HG02798 (cell line): ENCODE data around the gene NPY1R.
A peak's percentile ranks its signal among the peaks of the same experiment; 100 is the strongest.

Experiments used
- ATAC-seq: cut with Tn5 transposase; IDR thresholded peaks from one replicate; pipeline ENCODE4 v1.9.1; 2021; ENCODE audit warnings: mild to moderate bottlenecking; ENCODE audit not compliant: unreplicated experiment, poor library complexity

NPY1R gene

GRCh38 chr4:163332526-163333406 is at the start of gene NPY1R:
TSS of gene NPY1R (minus strand) at chr4:163332596. CDS start at chr4:163326554, 6,042 bp downstream.
- ATAC-seq: peak; percentile 87

- ATAC-seq: no peak
These were observed 48.3 kb upstream of the NPY1R start for GRCh38 chr4:163380703-163381102.

- ATAC-seq: no peak
These were observed 46.3 kb upstream of the NPY1R start for GRCh38 chr4:163378661-163379060.

DNA sequence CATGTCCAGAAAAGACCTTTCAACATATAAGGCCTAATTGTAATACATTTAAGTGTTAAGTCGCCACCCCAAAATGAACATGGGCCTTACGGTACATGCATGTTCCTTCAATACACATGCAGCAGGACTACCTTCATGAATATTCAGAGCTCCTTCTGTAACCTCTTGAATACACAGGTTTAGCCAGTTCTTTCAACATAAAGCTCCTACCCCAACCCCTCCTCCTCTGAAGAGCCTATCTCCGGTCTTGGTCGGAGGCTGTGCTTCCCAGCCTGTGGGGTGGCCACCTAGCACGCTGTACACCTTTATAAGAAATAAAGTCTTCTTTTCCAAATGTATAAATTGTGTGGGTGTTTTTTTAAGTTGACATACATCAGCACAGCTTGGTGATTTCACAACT is 39.6 kb upstream of the NPY1R start:
- no peak for ATAC-seq

GRCh38 chr4:163367651-163368050 is 35.3 kb upstream of the NPY1R start:
- ATAC-seq: no peak

GRCh38 chr4:163356104-163356503 is 23.7 kb upstream of the NPY1R start:
- no peak for ATAC-seq

GRCh38 chr4:163353054-163353453 is 20.7 kb upstream of the NPY1R start:
- no peak for ATAC-seq

GRCh38 chr4:163350672-163351071 is 18.3 kb upstream of the NPY1R start:
- ATAC-seq: no peak

- no peak for ATAC-seq
These were observed 12.0 kb upstream of the NPY1R start for GRCh38 chr4:163344147-163345125.

DNA sequence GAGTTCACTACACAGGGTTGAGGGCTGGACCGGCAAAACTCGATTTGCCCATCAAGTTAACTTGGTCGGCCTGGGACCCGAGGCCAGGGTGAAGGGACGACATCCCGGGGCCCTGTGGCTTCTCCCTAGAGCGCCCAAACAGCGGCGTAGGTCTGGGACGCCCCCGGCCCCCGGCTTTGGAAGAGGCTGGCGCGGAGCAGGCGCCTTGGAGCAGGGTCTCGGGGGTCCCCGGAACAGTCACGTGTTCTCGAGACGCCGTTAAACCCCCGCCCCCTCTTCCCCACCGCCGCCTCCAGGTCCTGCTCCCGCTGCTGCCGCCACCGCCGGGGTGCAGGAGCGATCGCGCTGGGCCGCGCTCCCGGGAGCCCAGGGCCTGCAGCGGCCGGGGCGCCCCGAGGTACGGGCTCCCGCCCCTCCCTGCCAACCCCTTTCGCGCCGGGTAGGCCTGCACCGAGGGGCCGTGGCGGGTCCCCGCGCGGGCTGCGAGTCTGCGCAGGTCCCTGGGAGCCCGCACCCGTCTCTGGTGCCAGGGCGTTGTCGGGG is 11.3 kb upstream of the NPY1R start, which contains the start of gene NPY5R:
NPY5R (plus strand) TSS at position 289 of the 543 bp plus-strand sequence. CDS start 6,382 bp downstream, outside the sequence.
- no peak for ATAC-seq

- no peak for ATAC-seq
These were observed 3.0 kb upstream of the NPY1R start for GRCh38 chr4:163335384-163335783.

- no peak for ATAC-seq
These were observed 593 bp downstream of the NPY1R start for GRCh38 chr4:163331629-163332376.

DNA sequence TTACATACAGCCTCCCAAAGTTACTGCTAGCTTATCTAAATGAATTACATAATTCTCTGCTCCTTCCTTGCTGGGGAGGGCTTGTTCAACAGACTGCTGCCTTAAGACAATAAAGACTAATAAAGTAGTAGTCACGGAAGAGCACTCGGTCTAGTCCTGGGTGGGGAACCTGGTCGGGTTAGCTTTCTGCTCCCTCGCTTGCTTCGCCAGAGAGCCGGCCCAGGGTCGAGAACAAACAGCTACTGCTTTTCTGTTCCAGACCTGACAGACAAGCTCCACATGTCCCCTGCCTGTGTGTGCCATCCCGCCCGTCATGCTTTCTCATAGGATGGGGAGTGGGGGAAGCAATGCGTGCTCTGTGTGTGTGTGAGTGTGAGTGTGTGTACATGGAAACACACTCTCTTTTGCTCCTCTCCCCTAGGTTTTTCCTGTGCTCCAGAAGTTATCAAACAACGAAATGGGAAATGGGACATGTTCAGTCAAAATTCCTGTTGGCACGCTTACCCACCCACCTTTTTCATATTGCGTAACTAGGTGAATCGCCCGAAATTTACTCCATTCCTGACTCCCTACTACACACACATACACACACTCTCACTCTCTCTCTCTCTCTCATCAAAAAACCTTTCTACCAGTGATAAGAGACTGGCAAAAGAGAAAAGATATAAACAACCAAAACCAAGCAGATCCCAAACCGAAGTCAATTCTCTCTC is 1.3 kb downstream of the NPY1R start:
- no peak for ATAC-seq

DNA sequence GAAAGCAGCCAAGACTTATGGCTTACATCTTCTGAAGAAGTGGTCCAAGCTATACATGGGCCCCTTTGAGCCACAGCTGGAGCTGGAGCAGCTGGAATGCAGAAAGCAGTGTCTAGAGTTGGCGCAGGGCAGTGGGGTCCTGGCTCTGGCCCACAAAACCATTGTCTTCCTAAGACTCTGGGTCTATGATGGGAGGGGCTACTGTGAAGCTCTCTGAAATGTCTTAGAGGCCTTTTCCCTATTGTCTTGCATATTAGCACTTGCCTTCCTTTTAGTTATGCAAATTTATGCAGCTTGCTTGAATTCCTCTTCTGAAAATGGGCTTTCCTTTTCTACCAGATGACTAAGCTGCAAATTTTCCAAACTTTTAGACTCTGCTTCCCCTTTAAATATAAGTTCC is 15.3 kb downstream of the NPY1R start:
- ATAC-seq: no peak

GRCh38 chr4:163309466-163309865 is 22.9 kb downstream of the NPY1R start:
- no peak for ATAC-seq

- no peak for ATAC-seq
These were observed 29.3 kb downstream of the NPY1R start for GRCh38 chr4:163303069-163303468.

- ATAC-seq: no peak
These were observed 32.0 kb downstream of the NPY1R start for GRCh38 chr4:163300445-163300844.

DNA sequence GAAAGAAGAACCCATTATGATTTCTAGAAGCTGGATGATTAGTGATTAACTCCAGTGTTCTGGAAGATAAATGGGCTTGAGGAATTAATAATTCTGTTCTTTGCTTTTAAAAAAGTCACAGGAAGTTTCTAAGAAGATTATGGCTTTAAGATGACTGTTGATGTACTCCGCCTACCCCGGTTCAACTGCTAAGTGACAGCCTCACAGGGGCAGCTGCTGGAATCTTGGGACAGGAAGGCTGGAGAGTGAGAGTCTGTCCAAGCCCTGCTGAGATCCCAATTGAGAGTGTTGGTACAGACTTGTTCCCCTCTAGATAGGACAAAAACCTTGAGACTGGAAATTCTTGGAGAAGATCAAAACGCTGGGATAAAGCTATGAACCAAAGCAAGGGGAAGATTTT is 37.3 kb downstream of the NPY1R start:
- no peak for ATAC-seq

GRCh38 chr4:163284304-163284703 is 48.1 kb downstream of the NPY1R start:
- ATAC-seq: no peak
